Measurements from ENCODE around the gene GPRC5D. TPM values are rescaled to one million over a fixed set of nuclear protein-coding genes. Genes with fewer than 3 reads are reported as not detected.

Gene GPRC5D
- total RNA-seq, 1 experiment from 2014 or later = 0.33 TPM

DNA sequence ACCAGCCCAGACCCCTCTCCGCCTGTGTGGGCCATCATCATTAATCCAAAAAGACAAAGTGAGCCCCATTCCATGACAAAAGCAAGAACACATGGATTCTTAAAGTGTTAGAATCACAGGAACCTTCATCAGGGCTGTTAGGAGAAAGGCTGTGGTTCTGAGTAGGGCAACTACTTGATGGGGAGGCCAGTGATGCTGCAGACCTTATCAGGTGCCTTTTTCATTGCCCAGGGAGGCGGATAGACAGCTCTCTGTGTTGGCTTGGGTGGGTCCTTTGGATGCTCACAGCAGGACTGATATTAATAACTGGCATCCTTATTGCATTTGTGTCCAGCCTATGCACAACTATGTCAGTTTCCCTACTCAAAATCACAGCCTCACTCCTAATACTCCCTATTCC lies 45.8 kb upstream of the GPRC5D start (continued):
- TF ChIP-seq, protein P1, sequence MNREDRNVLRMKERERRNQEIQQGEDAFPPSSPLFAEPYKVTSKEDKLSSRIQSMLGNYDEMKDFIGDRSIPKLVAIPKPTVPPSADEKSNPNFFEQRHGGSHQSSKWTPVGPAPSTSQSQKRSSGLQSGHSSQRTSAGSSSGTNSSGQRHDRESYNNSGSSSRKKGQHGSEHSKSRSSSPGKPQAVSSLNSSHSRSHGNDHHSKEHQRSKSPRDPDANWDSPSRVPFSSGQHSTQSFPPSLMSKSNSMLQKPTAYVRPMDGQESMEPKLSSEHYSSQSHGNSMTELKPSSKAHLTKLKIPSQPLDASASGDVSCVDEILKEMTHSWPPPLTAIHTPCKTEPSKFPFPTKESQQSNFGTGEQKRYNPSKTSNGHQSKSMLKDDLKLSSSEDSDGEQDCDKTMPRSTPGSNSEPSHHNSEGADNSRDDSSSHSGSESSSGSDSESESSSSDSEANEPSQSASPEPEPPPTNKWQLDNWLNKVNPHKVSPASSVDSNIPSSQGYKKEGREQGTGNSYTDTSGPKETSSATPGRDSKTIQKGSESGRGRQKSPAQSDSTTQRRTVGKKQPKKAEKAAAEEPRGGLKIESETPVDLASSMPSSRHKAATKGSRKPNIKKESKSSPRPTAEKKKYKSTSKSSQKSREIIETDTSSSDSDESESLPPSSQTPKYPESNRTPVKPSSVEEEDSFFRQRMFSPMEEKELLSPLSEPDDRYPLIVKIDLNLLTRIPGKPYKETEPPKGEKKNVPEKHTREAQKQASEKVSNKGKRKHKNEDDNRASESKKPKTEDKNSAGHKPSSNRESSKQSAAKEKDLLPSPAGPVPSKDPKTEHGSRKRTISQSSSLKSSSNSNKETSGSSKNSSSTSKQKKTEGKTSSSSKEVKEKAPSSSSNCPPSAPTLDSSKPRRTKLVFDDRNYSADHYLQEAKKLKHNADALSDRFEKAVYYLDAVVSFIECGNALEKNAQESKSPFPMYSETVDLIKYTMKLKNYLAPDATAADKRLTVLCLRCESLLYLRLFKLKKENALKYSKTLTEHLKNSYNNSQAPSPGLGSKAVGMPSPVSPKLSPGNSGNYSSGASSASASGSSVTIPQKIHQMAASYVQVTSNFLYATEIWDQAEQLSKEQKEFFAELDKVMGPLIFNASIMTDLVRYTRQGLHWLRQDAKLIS (CRISPR knock-in tag; IDR thresholded peaks at IDR 0.05; ENCODE audit: borderline replicate concordance) = no peak
- TF ChIP-seq, protein P2, sequence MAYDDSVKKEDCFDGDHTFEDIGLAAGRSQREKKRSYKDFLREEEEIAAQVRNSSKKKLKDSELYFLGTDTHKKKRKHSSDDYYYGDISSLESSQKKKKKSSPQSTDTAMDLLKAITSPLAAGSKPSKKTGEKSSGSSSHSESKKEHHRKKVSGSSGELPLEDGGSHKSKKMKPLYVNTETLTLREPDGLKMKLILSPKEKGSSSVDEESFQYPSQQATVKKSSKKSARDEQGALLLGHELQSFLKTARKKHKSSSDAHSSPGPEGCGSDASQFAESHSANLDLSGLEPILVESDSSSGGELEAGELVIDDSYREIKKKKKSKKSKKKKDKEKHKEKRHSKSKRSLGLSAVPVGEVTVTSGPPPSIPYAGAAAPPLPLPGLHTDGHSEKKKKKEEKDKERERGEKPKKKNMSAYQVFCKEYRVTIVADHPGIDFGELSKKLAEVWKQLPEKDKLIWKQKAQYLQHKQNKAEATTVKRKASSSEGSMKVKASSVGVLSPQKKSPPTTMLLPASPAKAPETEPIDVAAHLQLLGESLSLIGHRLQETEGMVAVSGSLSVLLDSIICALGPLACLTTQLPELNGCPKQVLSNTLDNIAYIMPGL (CRISPR knock-in tag; IDR thresholded peaks at IDR 0.05) = no peak
- TF ChIP-seq NR2C2 (CRISPR knock-in tag; IDR thresholded peaks at IDR 0.05) = no peak
- TF ChIP-seq, protein P3, sequence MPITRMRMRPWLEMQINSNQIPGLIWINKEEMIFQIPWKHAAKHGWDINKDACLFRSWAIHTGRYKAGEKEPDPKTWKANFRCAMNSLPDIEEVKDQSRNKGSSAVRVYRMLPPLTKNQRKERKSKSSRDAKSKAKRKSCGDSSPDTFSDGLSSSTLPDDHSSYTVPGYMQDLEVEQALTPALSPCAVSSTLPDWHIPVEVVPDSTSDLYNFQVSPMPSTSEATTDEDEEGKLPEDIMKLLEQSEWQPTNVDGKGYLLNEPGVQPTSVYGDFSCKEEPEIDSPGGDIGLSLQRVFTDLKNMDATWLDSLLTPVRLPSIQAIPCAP (CRISPR knock-in tag; IDR thresholded peaks at IDR 0.05) = no peak

DNA sequence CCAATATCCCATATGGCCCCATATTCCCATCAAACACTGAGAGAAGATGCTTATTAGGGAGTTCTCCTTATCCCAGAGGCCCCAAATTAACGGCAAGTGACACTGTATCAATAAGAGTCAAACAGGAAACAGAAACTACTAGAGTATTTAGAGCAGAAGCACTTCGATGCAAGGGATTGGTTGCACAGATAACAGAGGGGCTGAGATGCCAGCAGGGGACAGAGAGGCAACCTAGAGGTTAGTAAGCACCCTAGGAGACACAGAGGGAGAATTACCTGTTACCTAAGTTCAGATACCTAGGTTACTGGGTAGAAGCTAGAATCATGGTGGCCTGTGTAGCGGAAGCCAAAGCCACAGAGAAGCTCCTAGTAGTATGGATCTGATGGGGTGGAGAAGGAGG lies 45.2 kb upstream of the GPRC5D start:
- ATAC-seq (no peak), DNase-seq (ENCODE audit: low spot score) (no peak)
- Mint-ChIP-seq H3K4me1 (peaks cover 50% of the 10 kb centered on the region), H3K36me3 (peaks cover 11% of the 10 kb centered on the region), H3K27me3 (ENCODE audit: low read depth) (peaks cover 9% of the 10 kb centered on the region), H3K27ac (no peak overlapping the region), H3K9me3 (peaks cover 5% of the 10 kb centered on the region; the same call in 1 of the 2 replicates), H3K4me3 (no peak overlapping the region)
- TF ChIP-seq, protein P4, sequence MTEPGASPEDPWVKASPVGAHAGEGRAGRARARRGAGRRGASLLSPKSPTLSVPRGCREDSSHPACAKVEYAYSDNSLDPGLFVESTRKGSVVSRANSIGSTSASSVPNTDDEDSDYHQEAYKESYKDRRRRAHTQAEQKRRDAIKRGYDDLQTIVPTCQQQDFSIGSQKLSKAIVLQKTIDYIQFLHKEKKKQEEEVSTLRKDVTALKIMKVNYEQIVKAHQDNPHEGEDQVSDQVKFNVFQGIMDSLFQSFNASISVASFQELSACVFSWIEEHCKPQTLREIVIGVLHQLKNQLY (CRISPR knock-in tag; IDR thresholded peaks at IDR 0.05) = no peak
- TF ChIP-seq, protein P5, sequence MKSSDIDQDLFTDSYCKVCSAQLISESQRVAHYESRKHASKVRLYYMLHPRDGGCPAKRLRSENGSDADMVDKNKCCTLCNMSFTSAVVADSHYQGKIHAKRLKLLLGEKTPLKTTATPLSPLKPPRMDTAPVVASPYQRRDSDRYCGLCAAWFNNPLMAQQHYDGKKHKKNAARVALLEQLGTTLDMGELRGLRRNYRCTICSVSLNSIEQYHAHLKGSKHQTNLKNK (CRISPR knock-in tag; IDR thresholded peaks at IDR 0.05) = no peak
- TF ChIP-seq SMAD3 (CRISPR knock-in tag; IDR thresholded peaks at IDR 0.05; ENCODE audit: borderline replicate concordance) (no peak), NR3C1 (CRISPR knock-in tag; conservative IDR thresholded peaks at IDR 0.05; ENCODE audit: low read depth) (no peak), IRF2 (CRISPR knock-in tag; IDR thresholded peaks at IDR 0.05; ENCODE audit: borderline replicate concordance, low read depth) (no peak), JUN (CRISPR knock-in tag; IDR thresholded peaks at IDR 0.05) (no peak)
- TF ChIP-seq, protein P6, sequence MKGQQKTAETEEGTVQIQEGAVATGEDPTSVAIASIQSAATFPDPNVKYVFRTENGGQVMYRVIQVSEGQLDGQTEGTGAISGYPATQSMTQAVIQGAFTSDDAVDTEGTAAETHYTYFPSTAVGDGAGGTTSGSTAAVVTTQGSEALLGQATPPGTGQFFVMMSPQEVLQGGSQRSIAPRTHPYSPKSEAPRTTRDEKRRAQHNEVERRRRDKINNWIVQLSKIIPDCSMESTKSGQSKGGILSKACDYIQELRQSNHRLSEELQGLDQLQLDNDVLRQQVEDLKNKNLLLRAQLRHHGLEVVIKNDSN (CRISPR knock-in tag; IDR thresholded peaks at IDR 0.05) = no peak
- POLR2A ChIA-PET = no interaction called here
- CTCF ChIA-PET = interaction anchor here (1.0 to 1.5 kb wide), 4 partner anchors 11 to 215 kb away, joined by 3 to 8 read pairs (median 4); no protein-coding TSS in a partner anchor

DNA sequence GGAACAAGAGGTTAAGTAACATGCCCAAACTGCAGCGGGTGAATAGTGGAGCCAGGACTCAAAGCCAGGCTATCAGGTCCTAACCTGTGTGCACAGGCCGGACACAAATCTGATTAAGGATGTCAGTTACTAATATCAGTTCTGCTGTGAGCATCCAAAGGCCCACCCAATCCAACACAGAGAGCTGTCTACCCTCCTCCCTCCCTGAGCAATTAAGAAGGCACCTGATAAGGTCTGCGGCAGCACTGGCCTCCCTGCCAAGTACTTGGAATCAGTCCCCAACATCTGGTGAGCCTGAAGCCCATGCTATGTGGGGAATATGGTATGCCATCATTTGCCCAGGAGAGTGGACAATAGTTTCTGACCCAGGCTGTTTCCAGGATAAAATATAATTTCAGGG lies 44.2 kb upstream of the GPRC5D start:
- peaks cover 11% of the 10 kb centered on the region for H3K36me3 Mint-ChIP-seq
- ATAC-seq (no peak), DNase-seq (ENCODE audit: low spot score) (no peak)
- H3K27me3 Mint-ChIP-seq (ENCODE audit: low read depth) = peaks cover 3% of the 10 kb centered on the region; the same call in 1 of the 2 replicates
- TF ChIP-seq, protein P5 (CRISPR knock-in tag; IDR thresholded peaks at IDR 0.05) = no peak
- TF ChIP-seq, protein P7, sequence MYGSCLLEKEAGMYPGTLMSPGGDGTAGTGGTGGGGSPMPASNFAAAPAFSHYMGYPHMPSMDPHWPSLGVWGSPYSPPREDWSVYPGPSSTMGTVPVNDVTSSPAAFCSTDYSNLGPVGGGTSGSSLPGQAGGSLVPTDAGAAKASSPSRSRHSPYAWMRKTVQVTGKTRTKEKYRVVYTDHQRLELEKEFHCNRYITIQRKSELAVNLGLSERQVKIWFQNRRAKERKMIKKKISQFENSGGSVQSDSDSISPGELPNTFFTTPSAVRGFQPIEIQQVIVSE (CRISPR knock-in tag; IDR thresholded peaks at IDR 0.05; ENCODE audit: borderline replicate concordance) = no peak
- CTCF ChIA-PET = no interaction called here
- H3K4me3 Mint-ChIP-seq = no peak overlapping the region
- no peak overlapping the region for H3K27ac Mint-ChIP-seq
- H3K4me1 Mint-ChIP-seq = peaks cover 52% of the 10 kb centered on the region
- POLR2A ChIA-PET = no interaction called here
- H3K9me3 Mint-ChIP-seq = peaks cover 5% of the 10 kb centered on the region; the same call in 1 of the 2 replicates

Data from WTC11 (cell line).